Measurements from ENCODE around the gene SENP5.

Gene SENP5

GRCh38 chr3:196920733-196921132 is 53.0 kb downstream of the SENP5 start:
- H3K27ac ChIP-seq (ENCODE audit: poor library complexity, severe bottlenecking): no peak overlapping the region
- no peaks in the 10 kb centered on the region for H3K9me3 ChIP-seq (ENCODE audit: severe bottlenecking)
- H3K36me3 ChIP-seq (ENCODE audit: low read depth): peaks cover 38% of the 10 kb centered on the region
- no peak overlapping the region for H3K4me3 ChIP-seq (ENCODE audit: severe bottlenecking)
- H3K4me1 ChIP-seq (ENCODE audit: insufficient read depth, poor library complexity, severe bottlenecking): no peaks in the 10 kb centered on the region
- DNase-seq (ENCODE audit: low spot score) (no peak), ATAC-seq (ENCODE audit: low read depth) (no peak)
- H3K27me3 ChIP-seq (ENCODE audit: insufficient read depth, poor library complexity, severe bottlenecking): no peaks in the 10 kb centered on the region
- TF ChIP-seq CTCF (IDR thresholded peaks at IDR 0.05; ENCODE audit: poor library complexity, severe bottlenecking): no peak

- Histone ChIP-seq H3K4me1 (ENCODE audit: insufficient read depth, poor library complexity, severe bottlenecking) (no peaks in the 10 kb centered on the region), H3K27ac (ENCODE audit: poor library complexity, severe bottlenecking) (no peak overlapping the region), H3K27me3 (ENCODE audit: insufficient read depth, poor library complexity, severe bottlenecking) (no peaks in the 10 kb centered on the region), H3K9me3 (ENCODE audit: severe bottlenecking) (no peaks in the 10 kb centered on the region), H3K4me3 (ENCODE audit: severe bottlenecking) (no peak overlapping the region), H3K36me3 (ENCODE audit: low read depth) (peaks cover 58% of the 10 kb centered on the region)
- no peak for DNase-seq (ENCODE audit: low spot score)
- no peak for ATAC-seq (ENCODE audit: low read depth)
- TF ChIP-seq CTCF (IDR thresholded peaks at IDR 0.05; ENCODE audit: poor library complexity, severe bottlenecking): no peak
Observed at GRCh38 chr3:196927571-196928453, 60.1 kb downstream of the SENP5 start.

GRCh38 chr3:196931157-196931556 is 63.4 kb downstream of the SENP5 start:
- no peak for DNase-seq (ENCODE audit: low spot score)
- H3K27ac ChIP-seq (ENCODE audit: poor library complexity, severe bottlenecking): no peak overlapping the region
- peaks cover 68% of the 10 kb centered on the region for H3K36me3 ChIP-seq (ENCODE audit: low read depth)

GRCh38 chr3:196931828-196932587 is 64.3 kb downstream of the SENP5 start:
- H3K9me3 ChIP-seq (ENCODE audit: severe bottlenecking): no peaks in the 10 kb centered on the region
- H3K27ac ChIP-seq (ENCODE audit: poor library complexity, severe bottlenecking): no peak overlapping the region
- no peak overlapping the region for H3K4me3 ChIP-seq (ENCODE audit: severe bottlenecking)
- no peak for DNase-seq (ENCODE audit: low spot score)
- no peak for TF ChIP-seq CTCF (IDR thresholded peaks at IDR 0.05; ENCODE audit: poor library complexity, severe bottlenecking)
- no peaks in the 10 kb centered on the region for H3K4me1 ChIP-seq (ENCODE audit: insufficient read depth, poor library complexity, severe bottlenecking)
- H3K27me3 ChIP-seq (ENCODE audit: insufficient read depth, poor library complexity, severe bottlenecking): no peaks in the 10 kb centered on the region
- no peak for ATAC-seq (ENCODE audit: low read depth)
- H3K36me3 ChIP-seq (ENCODE audit: low read depth): peaks cover 77% of the 10 kb centered on the region

More at GRCh38 chr3:196931157-196931556, 63.4 kb downstream of the SENP5 start:
- Histone ChIP-seq H3K9me3 (ENCODE audit: severe bottlenecking) (no peaks in the 10 kb centered on the region), H3K4me3 (ENCODE audit: severe bottlenecking) (no peak overlapping the region), H3K27me3 (ENCODE audit: insufficient read depth, poor library complexity, severe bottlenecking) (no peaks in the 10 kb centered on the region), H3K4me1 (ENCODE audit: insufficient read depth, poor library complexity, severe bottlenecking) (no peaks in the 10 kb centered on the region)
- ATAC-seq (ENCODE audit: low read depth): no peak
- no peak for TF ChIP-seq CTCF (IDR thresholded peaks at IDR 0.05; ENCODE audit: poor library complexity, severe bottlenecking)

Data from RWPE2 (cell line).